Stimulated activated CD4-positive, alpha-beta T cell treated with anti-CD3 and anti-CD28 coated beads, TNF-alpha, amount 100 ng/mL, for 48 hours (primary cell): Measurements from ENCODE around the gene KRTAP5-4.
A peak's percentile ranks its signal among the peaks of the same experiment; 100 is the strongest.

ENCODE experiments used
- DNase-seq, 3 donors: peaks; one replicate each; pipeline ENCODE4 v3.0.0-alpha.2; 2020; ENCODE audit warnings: low read depth in 3 of 3

Gene KRTAP5-4

DNA sequence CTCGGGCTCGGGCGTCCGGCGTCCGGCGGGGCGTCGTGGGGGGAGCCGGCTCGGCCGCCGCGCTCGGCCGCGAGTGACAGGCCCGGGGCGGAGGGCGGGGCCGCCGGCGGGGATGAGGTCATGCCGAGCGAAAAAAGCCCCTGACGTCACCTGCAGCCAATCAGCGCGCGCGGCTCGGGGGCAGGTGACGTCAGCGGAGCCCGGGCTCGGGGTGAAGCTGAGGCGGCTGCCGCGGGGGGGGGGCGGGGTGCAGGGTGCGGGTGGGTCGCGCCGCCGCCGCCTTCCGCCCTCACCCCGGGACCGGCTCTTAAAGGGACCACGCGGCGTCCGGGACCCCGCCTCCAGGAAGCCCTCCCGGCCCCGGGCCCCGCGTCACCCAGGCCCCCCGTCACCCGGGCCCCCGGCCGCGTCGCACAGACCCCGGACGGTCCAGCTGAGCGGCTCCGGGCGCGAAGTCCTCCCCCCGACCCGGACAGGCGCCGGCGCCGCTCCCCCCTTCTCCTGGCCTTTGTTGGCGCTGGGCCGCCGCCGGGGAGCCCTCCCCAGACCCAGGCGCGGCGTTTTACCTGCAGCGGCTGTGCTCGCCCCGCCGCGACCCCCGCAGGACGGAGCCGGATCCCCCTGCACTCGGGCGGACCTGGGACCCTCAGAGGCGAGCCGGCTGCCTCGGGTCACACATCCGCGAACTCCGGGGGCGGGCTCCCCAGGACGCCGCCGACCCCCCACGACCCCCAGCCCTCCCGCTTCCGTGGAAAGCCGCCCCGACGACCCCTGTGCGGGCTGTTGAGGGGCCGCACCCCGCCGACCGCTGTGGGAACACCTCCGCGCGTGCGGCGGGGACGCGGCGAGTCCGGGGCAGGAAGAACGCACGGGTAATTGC is 49.5 kb downstream of the KRTAP5-4 start, which contains the start of gene DUSP8:
Gene DUSP8, minus strand, starts transcription at position 75 of the 880 bp plus-strand sequence. CDS start 6,445 bp downstream, outside the sequence.
- peak; percentile 78 to 91 (median 81) for DNase-seq

DNA sequence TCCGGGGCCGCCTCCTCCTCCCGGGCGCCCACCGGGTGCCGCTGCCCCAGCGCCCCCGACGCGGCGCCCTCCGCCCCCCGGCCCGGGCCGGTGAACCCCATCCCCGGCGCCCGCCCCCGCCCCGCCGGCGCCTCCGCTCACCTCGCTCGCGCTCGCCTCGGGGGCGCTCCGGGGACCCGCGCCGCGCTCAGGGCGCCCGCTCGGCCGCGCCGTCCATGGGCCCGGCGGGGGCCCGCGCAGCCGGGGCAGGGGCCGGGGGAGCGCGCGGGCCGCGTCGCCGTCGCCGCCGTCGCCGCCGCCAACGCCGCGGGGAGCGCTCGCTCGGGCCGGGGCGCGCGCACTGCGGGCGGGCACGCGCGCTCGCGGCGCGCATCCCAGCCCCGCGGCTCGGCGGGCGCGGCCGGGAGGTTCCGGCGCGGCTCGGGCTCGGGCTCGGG is 50.2 kb downstream of the KRTAP5-4 start:
- no peak for DNase-seq
